Endodermal cell (in vitro differentiated cells): Measurements from ENCODE around the gene CAPN3. TPM values are rescaled to one million over a fixed set of nuclear protein-coding genes. Genes with fewer than 3 reads are reported as not detected.

ENCODE experiments used
- DNase-seq: peaks from one replicate; pipeline ENCODE4 v3.0.0-alpha.2; 2017
- H3K27ac ChIP-seq: 2 replicates; pipeline ENCODE4 v1.5.1; 2013; ENCODE audit warnings: mild to moderate bottlenecking, low read depth, low read length, moderate library complexity
- H3K27me3 ChIP-seq: 2 replicates; pipeline ENCODE4 v1.6.1; 2013; ENCODE audit warnings: mild to moderate bottlenecking, low read length, moderate library complexity; ENCODE audit not compliant: insufficient read depth, control insufficient read depth, poor library complexity, severe bottlenecking
- H3K36me3 ChIP-seq: 2 replicates; pipeline ENCODE4 v1.7.0; 2013; ENCODE audit warnings: mild to moderate bottlenecking, low read length, moderate library complexity; ENCODE audit not compliant: control insufficient read depth, insufficient read depth
- H3K4me1 ChIP-seq: one replicate; pipeline ENCODE4 v1.7.0; 2013; ENCODE audit warnings: low read length; ENCODE audit not compliant: control insufficient read depth, insufficient read depth
- H3K4me3 ChIP-seq: 2 replicates; pipeline ENCODE4 v1.5.1; 2013; ENCODE audit warnings: mild to moderate bottlenecking, low read length, moderate library complexity
- H3K9ac ChIP-seq: 2 replicates; pipeline ENCODE4 v1.6.1; 2013; ENCODE audit warnings: mild to moderate bottlenecking, low read length, moderate library complexity; ENCODE audit not compliant: poor library complexity, severe bottlenecking; ENCODE audit errors: extremely low read depth
- H3K9me3 ChIP-seq: 2 replicates; pipeline ENCODE4 v1.6.1; 2013; ENCODE audit warnings: mild to moderate bottlenecking, low read length, moderate library complexity; ENCODE audit not compliant: control insufficient read depth
- H3K27ac Mint-ChIP-seq: 2 replicates; pipeline ENCODE4 v1.8.0; 2020; ENCODE audit warnings: mixed read lengths
- H3K27me3 Mint-ChIP-seq: 2 replicates; pipeline ENCODE4 v1.8.0; 2021; ENCODE audit warnings: mild to moderate bottlenecking, mixed read lengths; ENCODE audit not compliant: insufficient read depth
- H3K36me3 Mint-ChIP-seq: 2 replicates; pipeline ENCODE4 v1.8.0; 2020; ENCODE audit warnings: low read depth, mixed read lengths
- H3K4me1 Mint-ChIP-seq: 2 replicates; pipeline ENCODE4 v1.8.0; 2020; ENCODE audit warnings: mixed read lengths
- H3K4me3 Mint-ChIP-seq: 2 replicates; pipeline ENCODE4 v1.8.0; 2020; ENCODE audit warnings: mild to moderate bottlenecking, moderate library complexity, mixed read lengths
- H3K9me3 Mint-ChIP-seq: 2 replicates; pipeline ENCODE4 v1.8.0; 2020; ENCODE audit warnings: mild to moderate bottlenecking, mixed read lengths
- WGBS, 2 experiments: methylation state at CpG; one replicate each; pipeline versions ENCODE4 v1.1.5 to v1.1.7; 2013; ENCODE audit warnings: missing lambda C conversion rate in 2 of 2, mixed read lengths in 1 of 2; ENCODE audit not compliant: insufficient coverage in 1 of 2, insufficient read length in 1 of 2; 5-methylcytosine and 5-hydroxymethylcytosine counted together
- total RNA-seq, 2 donors: library from RNA; stranded (reverse); fragmentation: NEBNext Ultra II Directional in 1 of 2; extraction: Animal tissue kit (Norgen Biotek cat#: 25700) in 1 of 2; gene quantifications; 2 replicates in 1 of 2; 3 replicates in 1 of 2; pipeline ENCODE4 v1.2.1, GENCODE V29; 2021
- TF ChIP-seq, protein P1 (sequence below): fragments of 200-600 bp; sonication (generic); conservative IDR thresholded peaks from 2 replicates; pipeline ENCODE4 v1.5.0; 2021; ENCODE audit warnings: antibody characterized with exemption, mild to moderate bottlenecking

CAPN3 gene
- total RNA-seq, 2 donors from 2014 or later, result 0.77 to 1.5 TPM

DNA sequence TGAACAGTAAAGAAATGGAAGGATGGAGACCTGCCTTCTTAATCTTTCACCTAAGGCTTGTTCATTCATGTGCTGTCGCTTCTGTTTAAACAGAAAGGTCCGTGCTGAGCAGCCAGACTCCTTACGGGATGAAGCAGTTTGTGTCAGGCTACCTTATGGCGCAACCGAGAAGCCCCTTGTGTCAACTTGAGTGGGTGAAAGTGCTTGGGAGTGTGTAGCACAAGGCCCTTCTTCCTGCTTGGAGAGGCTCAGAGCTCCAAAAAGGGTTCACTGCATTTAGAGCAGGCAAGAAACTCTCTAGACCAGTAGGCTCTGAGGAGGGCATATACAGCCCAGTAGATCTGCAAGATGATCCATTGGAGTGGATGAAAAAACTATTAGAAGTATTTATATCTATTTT lies 16.0 kb downstream of the CAPN3 start:
- no peak overlapping the region for H3K9ac ChIP-seq
- no peak overlapping the region for H3K27ac ChIP-seq
- H3K27me3 ChIP-seq, result no peaks in the 10 kb centered on the region
- TF ChIP-seq, protein P1, sequence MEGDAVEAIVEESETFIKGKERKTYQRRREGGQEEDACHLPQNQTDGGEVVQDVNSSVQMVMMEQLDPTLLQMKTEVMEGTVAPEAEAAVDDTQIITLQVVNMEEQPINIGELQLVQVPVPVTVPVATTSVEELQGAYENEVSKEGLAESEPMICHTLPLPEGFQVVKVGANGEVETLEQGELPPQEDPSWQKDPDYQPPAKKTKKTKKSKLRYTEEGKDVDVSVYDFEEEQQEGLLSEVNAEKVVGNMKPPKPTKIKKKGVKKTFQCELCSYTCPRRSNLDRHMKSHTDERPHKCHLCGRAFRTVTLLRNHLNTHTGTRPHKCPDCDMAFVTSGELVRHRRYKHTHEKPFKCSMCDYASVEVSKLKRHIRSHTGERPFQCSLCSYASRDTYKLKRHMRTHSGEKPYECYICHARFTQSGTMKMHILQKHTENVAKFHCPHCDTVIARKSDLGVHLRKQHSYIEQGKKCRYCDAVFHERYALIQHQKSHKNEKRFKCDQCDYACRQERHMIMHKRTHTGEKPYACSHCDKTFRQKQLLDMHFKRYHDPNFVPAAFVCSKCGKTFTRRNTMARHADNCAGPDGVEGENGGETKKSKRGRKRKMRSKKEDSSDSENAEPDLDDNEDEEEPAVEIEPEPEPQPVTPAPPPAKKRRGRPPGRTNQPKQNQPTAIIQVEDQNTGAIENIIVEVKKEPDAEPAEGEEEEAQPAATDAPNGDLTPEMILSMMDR, result no peak
- H3K4me3 Mint-ChIP-seq, result no peak overlapping the region
- H3K27me3 Mint-ChIP-seq, result peaks cover 14% of the 10 kb centered on the region
- no peaks in the 10 kb centered on the region for H3K4me1 Mint-ChIP-seq
- peaks cover 42% of the 10 kb centered on the region for H3K9me3 ChIP-seq
- no peaks in the 10 kb centered on the region for H3K4me1 ChIP-seq
- no peaks in the 10 kb centered on the region for H3K36me3 ChIP-seq
- WGBS, 2 experiments, result 94 to 100% methylated on average over 4 to 5 of the region's 5 CpGs
- no peak overlapping the region for H3K27ac Mint-ChIP-seq
- no peak for DNase-seq
- H3K9me3 Mint-ChIP-seq, result peaks cover 35% of the 10 kb centered on the region
- H3K4me3 ChIP-seq, result no peak overlapping the region
- peaks cover 4% of the 10 kb centered on the region for H3K36me3 Mint-ChIP-seq

DNA sequence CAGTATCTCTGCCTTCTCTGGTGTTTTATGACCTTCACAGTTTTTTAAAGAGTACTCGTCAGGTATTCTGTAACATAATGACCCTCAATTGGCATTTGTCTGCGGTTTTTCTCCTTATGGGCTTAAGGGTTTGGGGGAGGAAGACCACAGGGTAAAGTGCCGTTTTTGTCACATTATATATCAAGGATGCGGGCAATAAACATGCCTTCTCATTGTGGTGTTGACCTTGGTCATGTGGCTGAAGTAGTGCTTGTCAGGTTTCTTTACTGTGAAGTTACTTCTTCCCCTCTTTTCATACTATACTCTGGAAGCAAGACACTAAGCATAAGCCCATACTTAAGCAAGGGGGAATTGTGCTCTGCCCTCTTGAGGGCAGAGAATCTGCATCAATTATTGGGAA lies 16.6 kb downstream of the CAPN3 start:
- peaks cover 29% of the 10 kb centered on the region for H3K9me3 Mint-ChIP-seq
- H3K9me3 ChIP-seq, result peaks cover 41% of the 10 kb centered on the region

DNA sequence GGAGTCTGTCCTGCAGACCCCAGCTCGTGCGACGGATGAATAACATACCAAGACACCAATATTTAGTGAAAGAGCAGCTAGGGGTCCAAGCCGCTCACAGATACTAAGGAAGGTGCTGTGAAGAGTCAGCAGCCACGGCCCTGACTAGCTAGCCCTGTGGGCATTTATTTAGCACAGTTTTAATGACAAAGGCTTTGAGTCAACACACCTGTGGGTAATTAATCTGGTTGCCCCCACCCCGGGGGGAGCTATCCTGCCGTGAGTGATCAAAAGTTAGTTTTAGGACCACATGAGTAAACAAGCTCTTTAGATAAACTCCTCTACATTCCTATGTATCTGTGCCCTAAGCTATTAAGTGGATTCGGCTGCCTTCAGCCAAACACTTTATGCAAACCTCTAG lies 18.7 kb downstream of the CAPN3 start:
- Histone ChIP-seq H3K9ac (no peak overlapping the region), H3K27me3 (no peaks in the 10 kb centered on the region), H3K36me3 (no peaks in the 10 kb centered on the region), H3K9me3 (peaks cover 34% of the 10 kb centered on the region), H3K4me1 (no peaks in the 10 kb centered on the region), H3K27ac (no peak overlapping the region), H3K4me3 (no peak overlapping the region)
- Mint-ChIP-seq H3K27me3 (peaks cover 11% of the 10 kb centered on the region), H3K9me3 (peaks cover 26% of the 10 kb centered on the region), H3K4me1 (no peaks in the 10 kb centered on the region), H3K36me3 (peaks cover 4% of the 10 kb centered on the region), H3K4me3 (no peak overlapping the region), H3K27ac (no peak overlapping the region)
- no peak for DNase-seq
- TF ChIP-seq, protein P1, result no peak
- WGBS, 2 experiments, result 83 to 88% methylated on average over 8 of the region's 8 CpGs

More for the DNA sequence above, 16.6 kb downstream of the CAPN3 start:
- Histone ChIP-seq H3K27me3 (no peaks in the 10 kb centered on the region), H3K27ac (no peak overlapping the region), H3K9ac (no peak overlapping the region), H3K4me1 (no peaks in the 10 kb centered on the region), H3K36me3 (no peaks in the 10 kb centered on the region), H3K4me3 (no peak overlapping the region)
- TF ChIP-seq, protein P1, result no peak
- 83% methylated on average over 4 of the region's 4 CpGs; no CpG with 5 or more reads in 1 of the 2 experiments for WGBS, 2 experiments
- H3K4me1 Mint-ChIP-seq, result no peaks in the 10 kb centered on the region
- H3K4me3 Mint-ChIP-seq, result no peak overlapping the region
- H3K27me3 Mint-ChIP-seq, result peaks cover 8% of the 10 kb centered on the region
- DNase-seq, result no peak
- H3K27ac Mint-ChIP-seq, result no peak overlapping the region
- peaks cover 4% of the 10 kb centered on the region for H3K36me3 Mint-ChIP-seq
